ENCODE data around the gene MEIS2. TPM values are rescaled to one million over a fixed set of nuclear protein-coding genes. Genes with fewer than 3 reads are reported as not detected.

Gene MEIS2
- total RNA-seq, 2 donors from 2014 or later = 7.1 to 9.7 TPM

GRCh38 chr15:36953346-36953745 is 147.0 kb downstream of the MEIS2 start:
- Histone ChIP-seq H3K27me3 (ENCODE audit: control insufficient read depth, insufficient read depth, low read length, poor library complexity, severe bottlenecking) (peaks cover 20% of the 10 kb centered on the region), H3K9me3 (ENCODE audit: control insufficient read depth, low read length) (no peaks in the 10 kb centered on the region), H3K36me3 (ENCODE audit: control insufficient read depth, insufficient read depth, low read length) (no peaks in the 10 kb centered on the region), H3K9ac (ENCODE audit: extremely low read depth, low read length, poor library complexity, severe bottlenecking) (no peak overlapping the region), H3K27ac (ENCODE audit: low read depth, low read length) (no peak overlapping the region), H3K4me3 (ENCODE audit: low read length) (no peak overlapping the region), H3K4me1 (ENCODE audit: control insufficient read depth, insufficient read depth, low read length) (peaks cover 8% of the 10 kb centered on the region)
- no peak for TF ChIP-seq CTCF (conservative IDR thresholded peaks at IDR 0.05)
- H3K27ac Mint-ChIP-seq = no peak overlapping the region
- peaks cover 12% of the 10 kb centered on the region for H3K27me3 Mint-ChIP-seq (ENCODE audit: insufficient read depth)
- DNase-seq = no peak
- H3K9me3 Mint-ChIP-seq = no peaks in the 10 kb centered on the region
- H3K36me3 Mint-ChIP-seq (ENCODE audit: low read depth) = no peaks in the 10 kb centered on the region
- H3K4me3 Mint-ChIP-seq = no peak overlapping the region
- WGBS, 2 experiments (ENCODE audit: insufficient coverage in 1 of 2, insufficient read length in 1 of 2) = 88 to 100% methylated on average over 1 to 3 of the region's 3 CpGs
- peaks cover 10% of the 10 kb centered on the region for H3K4me1 Mint-ChIP-seq

GRCh38 chr15:36951731-36952247 is 148.6 kb downstream of the MEIS2 start:
- Mint-ChIP-seq H3K4me1 (peaks cover 26% of the 10 kb centered on the region), H3K27ac (no peak overlapping the region), H3K4me3 (no peak overlapping the region), H3K27me3 (ENCODE audit: insufficient read depth) (peaks cover 16% of the 10 kb centered on the region), H3K36me3 (ENCODE audit: low read depth) (no peaks in the 10 kb centered on the region), H3K9me3 (no peaks in the 10 kb centered on the region)
- no peak for TF ChIP-seq CTCF (conservative IDR thresholded peaks at IDR 0.05)
- WGBS, 2 experiments (ENCODE audit: insufficient coverage in 1 of 2, insufficient read length in 1 of 2) = 67 to 86% methylated on average over 4 to 6 of the region's 6 CpGs
- no peak for DNase-seq
- H3K4me3 ChIP-seq (ENCODE audit: low read length) = no peak overlapping the region
- H3K4me1 ChIP-seq (ENCODE audit: control insufficient read depth, insufficient read depth, low read length) = peaks cover 9% of the 10 kb centered on the region
- H3K9ac ChIP-seq (ENCODE audit: extremely low read depth, low read length, poor library complexity, severe bottlenecking) = no peak overlapping the region
- peaks cover 28% of the 10 kb centered on the region for H3K27me3 ChIP-seq (ENCODE audit: control insufficient read depth, insufficient read depth, low read length, poor library complexity, severe bottlenecking)
- H3K9me3 ChIP-seq (ENCODE audit: control insufficient read depth, low read length) = no peaks in the 10 kb centered on the region
- H3K36me3 ChIP-seq (ENCODE audit: control insufficient read depth, insufficient read depth, low read length) = no peaks in the 10 kb centered on the region
- H3K27ac ChIP-seq (ENCODE audit: low read depth, low read length) = peak overlapping the region; percentile 37

- Histone ChIP-seq H3K4me1 (ENCODE audit: control insufficient read depth, insufficient read depth, low read length) (peaks cover 14% of the 10 kb centered on the region), H3K4me3 (ENCODE audit: low read length) (no peak overlapping the region), H3K36me3 (ENCODE audit: control insufficient read depth, insufficient read depth, low read length) (no peaks in the 10 kb centered on the region), H3K27me3 (ENCODE audit: control insufficient read depth, insufficient read depth, low read length, poor library complexity, severe bottlenecking) (peaks cover 29% of the 10 kb centered on the region), H3K9ac (ENCODE audit: extremely low read depth, low read length, poor library complexity, severe bottlenecking) (no peak overlapping the region), H3K27ac (ENCODE audit: low read depth, low read length) (no peak overlapping the region), H3K9me3 (ENCODE audit: control insufficient read depth, low read length) (no peaks in the 10 kb centered on the region)
- no peak for DNase-seq
- H3K27me3 Mint-ChIP-seq (ENCODE audit: insufficient read depth) = peaks cover 16% of the 10 kb centered on the region
- no peak overlapping the region for H3K27ac Mint-ChIP-seq
- no peak overlapping the region for H3K4me3 Mint-ChIP-seq
- WGBS, 2 experiments (ENCODE audit: insufficient coverage in 1 of 2, insufficient read length in 1 of 2) = 91 to 100% methylated on average over 1 to 4 of the region's 4 CpGs
- no peaks in the 10 kb centered on the region for H3K36me3 Mint-ChIP-seq (ENCODE audit: low read depth)
- H3K9me3 Mint-ChIP-seq = no peaks in the 10 kb centered on the region
- H3K4me1 Mint-ChIP-seq = peaks cover 37% of the 10 kb centered on the region
- no peak for TF ChIP-seq CTCF (conservative IDR thresholded peaks at IDR 0.05)
Measured at GRCh38 chr15:36950371-36950770, 150.0 kb downstream of the MEIS2 start.
